ENCODE data around the gene NEB.
A peak's percentile ranks its signal among the peaks of the same experiment; 100 is the strongest.

Gene NEB

DNA sequence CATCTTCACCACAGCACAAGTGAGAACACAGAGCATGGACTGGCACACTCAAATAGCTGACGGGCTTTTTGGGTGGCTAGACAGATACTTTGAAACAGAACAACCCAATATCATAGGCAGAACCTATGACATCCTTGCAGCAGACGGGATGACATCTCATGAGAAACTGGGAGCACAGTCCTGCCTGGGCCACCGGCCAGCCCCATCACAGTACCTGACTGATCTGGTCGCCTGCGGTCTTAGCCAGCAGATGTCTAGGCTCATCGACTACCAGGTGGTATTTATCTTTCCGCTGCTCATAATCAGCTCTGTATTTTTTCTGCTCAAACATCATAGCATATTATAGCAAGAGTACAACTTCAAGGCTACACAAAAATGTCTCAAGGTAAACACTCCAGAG lies 200.3 kb downstream of the NEB start:
- no peak for DNase-seq

DNA sequence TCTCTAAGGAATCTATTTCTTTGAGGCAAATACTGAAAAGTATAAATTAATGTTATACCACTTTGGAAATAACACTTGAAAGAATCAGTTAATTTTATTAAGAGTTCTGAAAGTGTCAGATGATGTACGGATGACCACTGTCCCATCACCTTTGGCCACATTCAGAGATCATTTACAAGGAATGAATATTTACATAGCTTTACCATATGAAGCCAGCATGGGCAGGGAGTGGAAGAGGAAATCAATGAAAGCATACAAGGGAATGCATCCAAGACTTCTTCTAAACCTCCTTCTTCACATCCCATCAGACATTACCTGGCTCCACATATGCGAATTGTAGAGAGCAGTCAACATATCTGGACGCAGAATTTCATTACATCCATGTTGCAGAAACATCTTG lies 201.1 kb downstream of the NEB start:
- no peak for DNase-seq

- DNase-seq: no peak
Measured at GRCh38 chr2:151526572-151527090, 207.6 kb downstream of the NEB start.

GRCh38 chr2:151525821-151526373 lies 208.4 kb downstream of the NEB start:
- peak in 1 of 2 donors; percentile 32 for DNase-seq

- DNase-seq: no peak
Measured at GRCh38 chr2:151523850-151524249, 210.4 kb downstream of the NEB start.

- DNase-seq: no peak
Measured at GRCh38 chr2:151522556-151522955, 211.7 kb downstream of the NEB start.

- no peak for DNase-seq
Measured at GRCh38 chr2:151520976-151521375, 213.3 kb downstream of the NEB start.

- no peak for DNase-seq
Measured at GRCh38 chr2:151518802-151519201, 215.5 kb downstream of the NEB start.

GRCh38 chr2:151508519-151508918 lies 225.8 kb downstream of the NEB start:
- DNase-seq: no peak

- no peak for DNase-seq
Measured at GRCh38 chr2:151506170-151506569, 228.1 kb downstream of the NEB start.

DNA sequence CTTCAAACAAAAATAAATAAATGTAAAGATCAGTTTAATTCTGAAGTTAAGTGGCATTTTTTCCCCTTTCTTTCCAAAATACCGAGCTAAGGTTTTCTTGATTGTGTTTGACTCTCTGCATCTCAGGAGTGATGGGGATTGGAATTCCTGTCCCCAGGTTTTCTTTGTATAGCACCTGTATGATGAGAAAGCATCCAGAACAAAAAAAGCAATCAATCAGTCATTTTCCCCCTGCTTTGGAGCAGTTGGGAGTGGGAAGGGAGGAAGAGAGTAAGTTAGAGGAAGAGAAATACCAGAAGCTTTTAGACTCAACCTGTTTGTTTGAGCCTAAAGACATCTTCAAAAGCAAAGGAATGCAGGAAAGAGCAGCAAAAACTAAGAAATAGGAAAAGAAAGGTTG lies 236.1 kb downstream of the NEB start:
- no peak for DNase-seq

- DNase-seq: no peak
Measured at GRCh38 chr2:151491496-151491895, 242.8 kb downstream of the NEB start.

DNA sequence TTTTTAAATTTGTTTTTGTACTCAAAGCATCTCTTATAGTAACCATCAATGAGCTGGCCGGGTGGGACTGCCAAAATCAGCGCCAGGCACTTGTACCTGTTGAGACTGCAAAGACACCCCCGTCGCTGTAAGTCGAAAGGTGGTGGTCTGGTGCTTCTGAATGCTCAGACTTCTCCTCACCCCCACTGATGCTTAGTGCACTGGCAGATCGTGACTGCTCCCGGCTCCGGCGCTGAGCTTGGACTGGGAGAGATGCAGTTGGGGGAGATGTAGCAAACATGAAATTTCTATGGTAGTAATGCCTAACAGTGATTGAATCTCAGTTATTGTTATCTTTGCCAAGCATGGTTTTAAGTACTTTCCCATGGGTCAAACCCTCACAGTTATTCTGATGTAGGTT lies 244.0 kb downstream of the NEB start:
- no peak for DNase-seq

- no peak for DNase-seq
Measured at GRCh38 chr2:151486053-151486452, 248.2 kb downstream of the NEB start.

DNA sequence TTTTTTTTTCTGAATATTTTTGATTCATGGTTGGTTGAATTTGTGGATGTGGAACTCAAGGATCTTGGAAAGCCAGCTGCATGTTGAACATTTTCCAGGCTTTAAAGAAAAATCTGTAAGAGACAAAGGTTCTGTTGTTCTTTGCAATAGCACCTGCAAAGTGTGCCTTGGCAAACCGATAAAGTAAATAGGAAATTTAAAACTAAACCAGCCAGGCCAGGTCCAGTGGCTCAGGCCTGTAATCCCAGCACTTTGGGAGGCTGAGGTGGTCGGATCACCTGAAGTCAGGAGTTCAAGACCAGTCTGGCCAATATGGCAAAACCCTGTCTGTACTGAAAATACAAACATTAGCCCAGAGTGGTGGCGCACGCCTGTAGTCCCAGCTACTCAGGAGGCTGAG lies 250.2 kb downstream of the NEB start:
- DNase-seq: no peak

DNA sequence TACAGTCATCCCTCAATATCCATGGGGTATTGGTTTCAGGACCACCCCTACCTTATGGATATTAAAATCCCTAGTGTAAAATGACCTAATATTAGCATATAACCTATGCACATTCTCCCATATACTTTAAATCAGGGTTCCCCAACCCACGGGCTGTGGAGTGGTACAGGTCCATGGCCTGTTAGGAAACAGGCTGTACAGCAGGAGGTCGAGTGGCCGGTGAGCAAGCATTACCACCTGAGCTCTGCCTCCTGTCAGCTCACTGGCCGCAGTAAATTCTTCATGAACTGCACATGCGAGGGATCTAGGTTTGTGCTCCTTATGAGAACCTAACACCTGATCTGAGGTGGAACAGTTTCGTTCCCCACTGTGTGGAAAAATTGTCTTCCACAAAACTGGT lies 250.7 kb downstream of the NEB start:
- DNase-seq: no peak

DNA sequence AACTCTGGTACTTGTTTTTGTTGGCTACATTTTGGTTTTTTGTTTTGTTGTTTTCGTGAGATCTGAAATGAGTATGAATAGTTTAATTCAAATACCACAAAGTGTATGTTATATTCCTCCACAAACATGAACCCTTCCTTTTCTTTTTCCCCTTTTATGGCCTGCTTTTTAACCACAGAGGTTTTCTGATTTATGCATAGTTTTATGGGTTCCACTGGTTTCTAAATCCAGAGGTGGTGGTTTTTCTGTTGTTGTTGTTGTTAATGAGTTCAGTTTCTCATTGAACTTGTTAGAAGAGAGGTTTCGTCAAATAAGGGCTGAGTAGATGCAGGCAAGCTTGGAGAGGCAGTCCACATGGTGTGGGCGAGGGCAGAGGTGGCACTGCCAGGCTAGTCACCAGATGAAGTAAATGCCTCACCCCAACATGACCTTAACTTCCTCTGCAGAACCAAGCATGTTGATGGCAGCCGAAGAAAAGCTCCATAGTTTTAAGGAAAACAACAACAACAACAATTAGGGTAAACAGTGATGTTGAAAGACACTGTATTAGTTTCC lies 252.0 kb downstream of the NEB start:
- DNase-seq: no peak

DNA sequence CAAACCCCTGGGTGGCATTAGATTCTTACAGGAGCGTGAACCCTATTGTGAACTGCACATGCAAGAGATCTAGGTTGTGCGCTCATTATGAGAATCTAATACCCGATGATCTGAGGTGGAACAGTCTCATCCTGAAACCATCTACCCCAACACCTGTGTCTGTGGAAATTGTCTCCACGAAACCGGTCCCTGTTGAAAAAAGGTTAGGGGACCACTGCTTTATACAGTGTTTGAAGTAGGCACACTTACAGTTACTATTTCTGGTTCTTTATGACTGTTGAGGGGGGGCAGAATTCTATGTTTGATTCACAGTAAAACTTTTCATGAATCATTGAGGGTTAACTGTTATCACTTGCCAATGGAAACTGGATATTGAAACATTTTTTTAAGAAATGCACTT lies 252.5 kb downstream of the NEB start:
- DNase-seq: no peak

GRCh38 chr2:151478011-151478410 lies 256.3 kb downstream of the NEB start:
- no peak for DNase-seq

GRCh38 chr2:151476287-151476686 lies 258.0 kb downstream of the NEB start:
- no peak for DNase-seq

GRCh38 chr2:151475071-151475470 lies 259.2 kb downstream of the NEB start:
- DNase-seq: no peak

DNA sequence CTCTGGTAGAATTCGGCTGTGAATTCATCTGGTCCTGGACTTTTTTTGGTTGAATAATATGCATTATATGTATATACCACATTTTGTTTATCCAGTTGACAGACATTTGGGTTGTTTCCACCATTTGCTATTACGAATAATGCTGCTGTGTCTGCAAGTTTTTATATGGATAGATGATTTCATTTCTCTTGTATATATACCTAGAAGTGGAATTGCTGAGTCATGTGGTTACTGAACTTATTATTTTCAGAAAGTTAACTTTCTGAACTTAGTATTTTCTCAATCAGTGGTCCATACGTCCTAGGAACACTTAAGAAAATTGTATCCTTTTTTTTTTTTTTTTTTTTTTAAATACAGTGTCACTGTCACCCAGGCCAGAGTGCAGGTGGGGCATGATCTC lies 261.3 kb downstream of the NEB start:
- DNase-seq: no peak

GRCh38 chr2:151470556-151470955 lies 263.7 kb downstream of the NEB start:
- no peak for DNase-seq

DNA sequence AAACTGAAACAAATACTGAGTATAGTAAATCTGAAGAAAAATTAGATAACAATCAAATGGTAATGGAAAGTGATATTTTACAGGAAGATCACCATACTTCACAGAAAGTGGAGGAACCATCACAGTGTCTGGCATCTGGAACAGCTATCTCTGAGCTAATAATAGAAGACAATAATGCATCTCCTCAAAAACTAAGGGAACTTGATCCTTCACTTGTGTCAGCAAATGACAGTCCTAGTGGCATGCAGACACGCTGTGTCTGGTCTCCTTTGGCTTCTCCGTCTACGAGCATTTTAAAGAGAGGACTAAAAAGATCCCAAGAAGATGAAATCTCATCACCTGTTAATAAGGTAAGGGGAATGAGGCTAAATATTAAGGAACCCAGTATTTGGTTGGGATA lies 268.5 kb downstream of the NEB start:
- DNase-seq: no peak

DNA sequence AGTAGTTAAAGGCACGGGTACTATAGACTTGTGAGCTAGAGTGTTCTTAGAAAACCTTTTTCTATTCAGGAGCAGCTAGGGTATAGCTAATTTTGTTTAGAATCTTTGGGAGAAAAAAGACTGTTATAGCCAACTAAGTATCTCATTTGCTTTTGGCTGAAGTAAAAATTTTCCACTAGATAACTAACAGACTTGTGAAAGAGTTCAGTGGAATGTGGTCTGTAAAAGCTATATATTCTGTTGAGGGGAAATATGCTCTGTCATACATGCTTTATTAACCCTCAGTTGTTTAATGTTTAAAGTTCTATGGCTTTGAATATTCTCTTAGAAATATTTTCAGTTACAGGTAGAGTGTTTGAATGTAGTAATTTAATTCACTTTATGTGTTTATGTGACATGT lies 274.9 kb downstream of the NEB start:
- DNase-seq: no peak

Measured in CD4-positive, alpha-beta T cell treated with Interleukin-1 beta for 1 hour (primary cell).